ENCODE results near the gene GSPT1.

The GSPT1 gene

GRCh38 chr16:11871193-11871592 lies 44.6 kb downstream of the GSPT1 start:
- Histone ChIP-seq H3K79me2 (ENCODE audit: insufficient read depth, low read length) (no peaks in the 10 kb centered on the region), H3K9me3 (ENCODE audit: insufficient read depth, low read depth, low read length) (no peaks in the 10 kb centered on the region), H3K9ac (ENCODE audit: low read depth, low read length, poor library complexity, severe bottlenecking) (no peak overlapping the region), H3K36me3 (ENCODE audit: insufficient read depth, low read length) (peaks cover 44% of the 10 kb centered on the region; the same call in 1 of the 2 replicates), H3K4me3 (ENCODE audit: low read length, poor library complexity, severe bottlenecking) (no peak overlapping the region), H3K4me1 (ENCODE audit: insufficient read depth, low read length, poor library complexity, severe bottlenecking) (no peaks in the 10 kb centered on the region), H3F3A (ENCODE audit: low read depth) (no peaks in the 10 kb centered on the region), H4K20me1 (ENCODE audit: insufficient read depth, low read length, poor library complexity, severe bottlenecking) (no peaks in the 10 kb centered on the region), H3K9me2 (replicated peaks; ENCODE audit: low read depth, low read length) (no peaks in the 10 kb centered on the region), H2AFZ (ENCODE audit: low read length) (no peak overlapping the region), H3K27me3 (ENCODE audit: insufficient read depth, low read length, poor library complexity, severe bottlenecking) (no peaks in the 10 kb centered on the region), H3K4me2 (ENCODE audit: low read depth, low read length, poor library complexity, severe bottlenecking) (no peak overlapping the region)
- TF ChIP-seq EZH2phosphoT487 (IDR thresholded peaks at IDR 0.05; ENCODE audit: borderline replicate concordance) (no peak), CTCF (conservative IDR thresholded peaks at IDR 0.05; ENCODE audit: low read length) (no peak)

GRCh38 chr16:11870399-11870798 lies 45.4 kb downstream of the GSPT1 start:
- no peak for TF ChIP-seq EZH2phosphoT487 (IDR thresholded peaks at IDR 0.05; ENCODE audit: borderline replicate concordance)
- no peak for TF ChIP-seq CTCF (conservative IDR thresholded peaks at IDR 0.05; ENCODE audit: low read length)
- H4K20me1 ChIP-seq (ENCODE audit: insufficient read depth, low read length, poor library complexity, severe bottlenecking) = no peaks in the 10 kb centered on the region
- H3K27me3 ChIP-seq (ENCODE audit: insufficient read depth, low read length, poor library complexity, severe bottlenecking) = no peaks in the 10 kb centered on the region
- H3K9me2 ChIP-seq (replicated peaks; ENCODE audit: low read depth, low read length) = no peaks in the 10 kb centered on the region
- no peak overlapping the region for H3K9ac ChIP-seq (ENCODE audit: low read depth, low read length, poor library complexity, severe bottlenecking)
- H3K4me2 ChIP-seq (ENCODE audit: low read depth, low read length, poor library complexity, severe bottlenecking) = no peak overlapping the region
- H3K4me3 ChIP-seq (ENCODE audit: low read length, poor library complexity, severe bottlenecking) = no peak overlapping the region
- H3K9me3 ChIP-seq (ENCODE audit: insufficient read depth, low read depth, low read length) = no peaks in the 10 kb centered on the region
- no peaks in the 10 kb centered on the region for H3F3A ChIP-seq (ENCODE audit: low read depth)
- peaks cover 36% of the 10 kb centered on the region; the same call in 1 of the 2 replicates for H3K36me3 ChIP-seq (ENCODE audit: insufficient read depth, low read length)
- no peaks in the 10 kb centered on the region for H3K79me2 ChIP-seq (ENCODE audit: insufficient read depth, low read length)
- no peak overlapping the region for H2AFZ ChIP-seq (ENCODE audit: low read length)
- no peaks in the 10 kb centered on the region for H3K4me1 ChIP-seq (ENCODE audit: insufficient read depth, low read length, poor library complexity, severe bottlenecking)

GRCh38 chr16:11869353-11870228 lies 46.2 kb downstream of the GSPT1 start:
- H3K79me2 ChIP-seq (ENCODE audit: insufficient read depth, low read length) = no peaks in the 10 kb centered on the region
- H3F3A ChIP-seq (ENCODE audit: low read depth) = no peaks in the 10 kb centered on the region
- H3K27me3 ChIP-seq (ENCODE audit: insufficient read depth, low read length, poor library complexity, severe bottlenecking) = no peaks in the 10 kb centered on the region
- H3K9me3 ChIP-seq (ENCODE audit: insufficient read depth, low read depth, low read length) = no peaks in the 10 kb centered on the region
- H2AFZ ChIP-seq (ENCODE audit: low read length) = no peak overlapping the region
- TF ChIP-seq CTCF (conservative IDR thresholded peaks at IDR 0.05; ENCODE audit: low read length) (no peak), EZH2phosphoT487 (IDR thresholded peaks at IDR 0.05; ENCODE audit: borderline replicate concordance) (no peak)
- no peak overlapping the region for H3K9ac ChIP-seq (ENCODE audit: low read depth, low read length, poor library complexity, severe bottlenecking)
- H3K36me3 ChIP-seq (ENCODE audit: insufficient read depth, low read length) = peaks cover 31% of the 10 kb centered on the region; the same call in 1 of the 2 replicates
- no peak overlapping the region for H3K4me3 ChIP-seq (ENCODE audit: low read length, poor library complexity, severe bottlenecking)
- H3K4me1 ChIP-seq (ENCODE audit: insufficient read depth, low read length, poor library complexity, severe bottlenecking) = no peaks in the 10 kb centered on the region
- H3K4me2 ChIP-seq (ENCODE audit: low read depth, low read length, poor library complexity, severe bottlenecking) = no peak overlapping the region
- H3K9me2 ChIP-seq (replicated peaks; ENCODE audit: low read depth, low read length) = no peaks in the 10 kb centered on the region
- H4K20me1 ChIP-seq (ENCODE audit: insufficient read depth, low read length, poor library complexity, severe bottlenecking) = no peaks in the 10 kb centered on the region
